K562 (cell line): ENCODE results near the gene LINGO3. TPM values are rescaled to one million over a fixed set of nuclear protein-coding genes. Genes with fewer than 3 reads are reported as not detected.

Experiments used
- CTBP1 ChIP-seq: fragments of 450-650 bp; IDR thresholded peaks from 2 replicates; pipeline ENCODE4 v1.6.1; 2016; ENCODE audit warnings: borderline replicate concordance
- ESRRB ChIP-seq: fragments of 250-450 bp; sonication (Bioruptor Pico); IDR thresholded peaks from 2 replicates; pipeline ENCODE4 v1.5.0; 2020; ENCODE audit warnings: mild to moderate bottlenecking, moderate library complexity, borderline replicate concordance
- GABPB1 ChIP-seq: sonication (generic); formaldehyde crosslinking; IDR thresholded peaks from 2 replicates; pipeline ENCODE4 v1.8.0; 2022; ENCODE audit warnings: mild to moderate bottlenecking, missing genetic modification reagents
- U2AF2 ChIP-seq: fragments of 200-400 bp; formaldehyde crosslinking; optimal IDR thresholded peaks from 2 replicates; pipeline ENCODE3; 2017; ENCODE audit warnings: low read depth, mild to moderate bottlenecking, low read length
- polyA plus RNA-seq, 8 experiments: library from polyadenylated mRNA; depleted of rRNA in 4 of 8; stranded (reverse) in 5 of 8; unstranded in 3 of 8; fragments of >200 nt; fragmentation: Nextera tagmentation in 2 of 8; fragmentation: Illumina TruSeq in 1 of 8; extraction: Ambion mirVana in 2 of 8; extraction: Trizol in 1 of 8; gene quantifications; 2 replicates each; pipeline versions ENCODE4 v1.2.1 to v1.2.3, GENCODE V29; 2011 to 2014; ENCODE audit warnings: inconsistent platforms in 1 of 8, missing spikeins in 1 of 8
- total RNA-seq, 7 experiments: library from RNA; depleted of rRNA in 6 of 7; stranded (reverse); fragments of >200 nt in 6 of 7; fragmentation: Illumina TruSeq in 2 of 7; extraction: Trizol in 2 of 7; gene quantifications; 2 replicates each; pipeline versions ENCODE4 v1.2.1 to v1.2.3, GENCODE V29; 2011 to 2021; ENCODE audit warnings: low replicate concordance in 1 of 7
- TF ChIP-seq, protein P1 (sequence below): fragments of 250-450 bp; sonication (Bioruptor Pico); IDR thresholded peaks from 2 replicates; pipeline ENCODE4 v1.5.0; 2020; ENCODE audit warnings: mild to moderate bottlenecking, borderline replicate concordance
- TF ChIP-seq, protein P2 (sequence below): sonication (generic); formaldehyde crosslinking; IDR thresholded peaks from 2 replicates; pipeline ENCODE4 v1.8.0; 2023; ENCODE audit warnings: mild to moderate bottlenecking, missing genetic modification reagents

LINGO3 gene
- total and polyA plus RNA-seq, 9 of the 15 experiments (the other 6 are each of a cell fraction or from before 2014, with no cell fraction given), result 0.03 to 0.05 (median 0.03) TPM; not detected in 6

DNA sequence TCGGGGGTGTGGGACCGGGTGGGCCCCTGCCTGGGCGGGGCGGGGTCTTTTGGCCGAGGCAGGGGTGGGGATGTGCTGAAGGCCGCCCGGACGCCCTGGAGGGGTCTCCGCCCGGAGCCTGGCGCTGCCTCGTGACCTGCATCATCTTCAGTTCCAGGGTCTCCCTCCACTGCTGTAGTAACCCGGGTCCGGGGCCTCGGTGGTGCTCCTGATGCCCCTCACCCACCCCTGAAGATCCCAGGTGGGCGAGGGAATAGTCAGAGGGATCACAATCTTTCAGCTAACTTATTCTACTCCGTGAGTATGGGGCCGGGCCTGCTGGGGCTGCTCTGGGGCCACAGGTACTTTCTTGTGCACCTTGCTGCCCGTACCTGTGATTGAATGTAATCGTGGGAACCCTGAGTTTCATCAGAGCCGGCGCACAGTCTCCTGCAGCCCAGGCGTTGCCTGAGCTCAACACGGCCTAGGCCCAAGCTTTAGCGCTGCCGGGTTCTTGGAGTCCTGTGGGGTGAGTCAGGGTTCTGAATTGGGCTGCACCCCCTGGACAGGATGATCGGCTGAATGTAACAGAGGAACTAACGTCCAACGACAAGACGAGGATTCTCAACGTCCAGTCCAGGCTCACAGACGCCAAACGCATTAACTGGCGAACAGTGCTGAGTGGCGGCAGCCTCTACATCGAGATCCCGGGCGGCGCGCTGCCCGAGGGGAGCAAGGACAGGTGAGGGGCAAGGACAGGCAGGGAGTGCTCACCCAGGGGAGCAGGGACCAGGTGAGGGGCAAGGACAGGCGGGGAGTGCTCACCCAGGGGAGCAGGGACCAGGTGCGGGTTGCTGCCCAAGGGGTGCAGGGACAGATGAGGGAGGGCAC lies 36.5 kb downstream of the LINGO3 start (continued):
- no peak; the same call in 1 of the 2 replicates for TF ChIP-seq CTBP1
- TF ChIP-seq, protein P1, sequence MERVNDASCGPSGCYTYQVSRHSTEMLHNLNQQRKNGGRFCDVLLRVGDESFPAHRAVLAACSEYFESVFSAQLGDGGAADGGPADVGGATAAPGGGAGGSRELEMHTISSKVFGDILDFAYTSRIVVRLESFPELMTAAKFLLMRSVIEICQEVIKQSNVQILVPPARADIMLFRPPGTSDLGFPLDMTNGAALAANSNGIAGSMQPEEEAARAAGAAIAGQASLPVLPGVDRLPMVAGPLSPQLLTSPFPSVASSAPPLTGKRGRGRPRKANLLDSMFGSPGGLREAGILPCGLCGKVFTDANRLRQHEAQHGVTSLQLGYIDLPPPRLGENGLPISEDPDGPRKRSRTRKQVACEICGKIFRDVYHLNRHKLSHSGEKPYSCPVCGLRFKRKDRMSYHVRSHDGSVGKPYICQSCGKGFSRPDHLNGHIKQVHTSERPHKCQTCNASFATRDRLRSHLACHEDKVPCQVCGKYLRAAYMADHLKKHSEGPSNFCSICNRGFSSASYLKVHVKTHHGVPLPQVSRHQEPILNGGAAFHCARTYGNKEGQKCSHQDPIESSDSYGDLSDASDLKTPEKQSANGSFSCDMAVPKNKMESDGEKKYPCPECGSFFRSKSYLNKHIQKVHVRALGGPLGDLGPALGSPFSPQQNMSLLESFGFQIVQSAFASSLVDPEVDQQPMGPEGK (CRISPR knock-in tag), result no peak
- TF ChIP-seq, protein P2, sequence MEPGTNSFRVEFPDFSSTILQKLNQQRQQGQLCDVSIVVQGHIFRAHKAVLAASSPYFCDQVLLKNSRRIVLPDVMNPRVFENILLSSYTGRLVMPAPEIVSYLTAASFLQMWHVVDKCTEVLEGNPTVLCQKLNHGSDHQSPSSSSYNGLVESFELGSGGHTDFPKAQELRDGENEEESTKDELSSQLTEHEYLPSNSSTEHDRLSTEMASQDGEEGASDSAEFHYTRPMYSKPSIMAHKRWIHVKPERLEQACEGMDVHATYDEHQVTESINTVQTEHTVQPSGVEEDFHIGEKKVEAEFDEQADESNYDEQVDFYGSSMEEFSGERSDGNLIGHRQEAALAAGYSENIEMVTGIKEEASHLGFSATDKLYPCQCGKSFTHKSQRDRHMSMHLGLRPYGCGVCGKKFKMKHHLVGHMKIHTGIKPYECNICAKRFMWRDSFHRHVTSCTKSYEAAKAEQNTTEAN (CRISPR knock-in tag), result no peak
- no peak for TF ChIP-seq U2AF2
- TF ChIP-seq ESRRB (CRISPR knock-in tag), result no peak
- no peak for TF ChIP-seq GABPB1
